IMR-90 (cell line): ENCODE measurements around the gene SUPT3H. TPM values are rescaled to one million over a fixed set of nuclear protein-coding genes. Genes with fewer than 3 reads are reported as not detected.
A peak's percentile ranks its signal among the peaks of the same experiment; 100 is the strongest.

Experiments used
- ATAC-seq: fragments of 200-7000 bp; cut with Tn5 transposase; 2 replicates; pipeline ENCODE4 v1.9.1; 2020; ENCODE audit warnings: low read depth, mild to moderate bottlenecking, moderate library complexity
- BruUV-seq: library from RNA; stranded (reverse); fragments of 400-500 nt; replicated peaks from 2 replicates; lab custom pipeline; 2021; lab: Mats Ljungman, UMichigan
- CTCF ChIA-PET: fragments of 300-600 bp; formaldehyde crosslinking; extraction: SDS; loops from one replicate; lab custom pipeline; 2021; ENCODE audit warnings: antibody characterized with exemption; lab: Yijun Ruan, JAX
- POLR2A ChIA-PET: fragments of 300-600 bp; sonication (Branson Sonifier 250); formaldehyde crosslinking; loops from one replicate; lab custom pipeline; 2022; ENCODE audit warnings: antibody characterized with exemption; ENCODE audit not compliant: unreplicated experiment; lab: Charles Lee
- DNase-seq: peaks from one replicate; pipeline ENCODE4 v3.0.0; 2013
- H2AFZ ChIP-seq: replicated peaks from 2 replicates; pipeline ENCODE3; 2013; ENCODE audit warnings: low read length, mild to moderate bottlenecking; ENCODE audit not compliant: poor library complexity
- H2AK5ac ChIP-seq: 2 replicates; pipeline ENCODE4 v1.6.1; 2013; ENCODE audit warnings: low read depth, low read length, inconsistent platforms
- H2AK9ac ChIP-seq: replicated peaks from 2 replicates; pipeline ENCODE3; 2013; ENCODE audit warnings: mild to moderate bottlenecking, low read depth, low read length, moderate library complexity; ENCODE audit not compliant: poor library complexity
- H2BK120ac ChIP-seq: 2 replicates; pipeline ENCODE4 v1.6.1; 2013; ENCODE audit warnings: low read depth, low read length, inconsistent platforms
- H2BK15ac ChIP-seq: 3 replicates; pipeline ENCODE4 v1.6.1; 2013; ENCODE audit warnings: low read depth, low read length, inconsistent platforms
- H2BK20ac ChIP-seq: 2 replicates; pipeline ENCODE4 v1.6.1; 2013; ENCODE audit warnings: low read depth, mild to moderate bottlenecking, inconsistent platforms, low read length, moderate library complexity
- H2BK5ac ChIP-seq: 2 replicates; pipeline ENCODE4 v1.6.1; 2013; ENCODE audit warnings: mild to moderate bottlenecking, low read depth, low read length, inconsistent platforms; ENCODE audit not compliant: poor library complexity, severe bottlenecking
- H3K14ac ChIP-seq: replicated peaks from 2 replicates; pipeline ENCODE4 v1.6.1; 2013; ENCODE audit warnings: low read depth, low read length, inconsistent platforms
- H3K18ac ChIP-seq: 2 replicates; pipeline ENCODE4 v1.6.1; 2013; ENCODE audit warnings: low read depth, low read length, control low read depth
- H3K23ac ChIP-seq: 2 replicates; pipeline ENCODE4 v1.6.1; 2013; ENCODE audit warnings: low read depth, low read length, inconsistent platforms
- H3K27ac ChIP-seq: 2 replicates; pipeline ENCODE4 v1.5.1; 2013; ENCODE audit warnings: mild to moderate bottlenecking, control low read depth, low read length; ENCODE audit not compliant: insufficient read depth
- H3K27me3 ChIP-seq: 2 replicates; pipeline ENCODE4 v1.6.1; 2013; ENCODE audit warnings: low read length; ENCODE audit not compliant: control insufficient read depth, insufficient read depth
- H3K36me3 ChIP-seq: 2 replicates; pipeline ENCODE4 v1.6.1; 2013; ENCODE audit warnings: low read length, mixed read lengths; ENCODE audit not compliant: control insufficient read depth, insufficient read depth
- H3K4ac ChIP-seq: 2 replicates; pipeline ENCODE4 v1.6.1; 2013; ENCODE audit warnings: low read depth, low read length, inconsistent platforms
- H3K4me1 ChIP-seq: 2 replicates; pipeline ENCODE4 v1.6.1; 2013; ENCODE audit warnings: low read length, mixed read lengths; ENCODE audit not compliant: control insufficient read depth, insufficient read depth
- H3K4me2 ChIP-seq: 2 replicates; pipeline ENCODE4 v1.6.1; 2013; ENCODE audit warnings: low read depth, mild to moderate bottlenecking, control low read depth, low read length, moderate library complexity
- H3K4me3 ChIP-seq: 2 replicates; pipeline ENCODE4 v1.5.1; 2013; ENCODE audit warnings: low read depth, mild to moderate bottlenecking, control low read depth, low read length, moderate library complexity; ENCODE audit not compliant: insufficient read depth
- H3K56ac ChIP-seq: 2 replicates; pipeline ENCODE4 v1.6.1; 2013; ENCODE audit warnings: low read length, inconsistent platforms; ENCODE audit not compliant: insufficient read depth; ENCODE audit errors: extremely low read depth
- H3K79me1 ChIP-seq, 2 experiments: 2 replicates each; pipeline ENCODE4 v1.6.1; 2013; ENCODE audit warnings: low read length in 2 of 2, inconsistent platforms in 1 of 2, low read depth in 1 of 2
- H3K9ac ChIP-seq: 2 replicates; pipeline ENCODE4 v1.6.1; 2013; ENCODE audit warnings: low read depth, low read length, control low read depth
- H3K9me1 ChIP-seq: 2 replicates; pipeline ENCODE4 v1.6.1; 2013; ENCODE audit warnings: low read length, inconsistent platforms; ENCODE audit not compliant: insufficient read depth
- H3K9me3 ChIP-seq: 2 replicates; pipeline ENCODE4 v1.6.1; 2013; ENCODE audit warnings: low read length; ENCODE audit not compliant: control insufficient read depth, insufficient read depth
- H4K20me1 ChIP-seq: 2 replicates; pipeline ENCODE4 v1.6.1; 2013; ENCODE audit warnings: low read length, inconsistent platforms; ENCODE audit not compliant: insufficient read depth
- H4K5ac ChIP-seq: 2 replicates; pipeline ENCODE4 v1.6.1; 2013; ENCODE audit warnings: mild to moderate bottlenecking, low read depth, low read length, control low read depth
- H4K8ac ChIP-seq, 2 experiments: 2 replicates each; pipeline ENCODE4 v1.6.1; 2013; ENCODE audit warnings: low read depth in 2 of 2, low read length in 2 of 2, control low read depth in 1 of 2, inconsistent platforms in 1 of 2
- H4K91ac ChIP-seq: 2 replicates; pipeline ENCODE4 v1.6.1; 2013; ENCODE audit warnings: low read depth, low read length, inconsistent platforms; ENCODE audit not compliant: insufficient read depth
- CHD1 ChIP-seq: IDR thresholded peaks from 2 replicates; pipeline ENCODE4 v1.6.1; 2012; ENCODE audit warnings: low read depth, low read length, improper control_type of control experiment
- ELK1 ChIP-seq: fragments of 150-350 bp; IDR thresholded peaks from 2 replicates; pipeline ENCODE4 v1.6.1; 2016; ENCODE audit warnings: low read depth, mild to moderate bottlenecking, low read length, moderate library complexity, borderline replicate concordance
- MAFK ChIP-seq: IDR thresholded peaks from 2 replicates; pipeline ENCODE4 v1.6.1; 2012; ENCODE audit warnings: low read depth, low read length, improper control_type of control experiment
- MXI1 ChIP-seq: IDR thresholded peaks from 2 replicates; pipeline ENCODE4 v1.6.1; 2012; ENCODE audit warnings: low read depth, mild to moderate bottlenecking, low read length, moderate library complexity, borderline replicate concordance
- RAD21 ChIP-seq: IDR thresholded peaks from 2 replicates; pipeline ENCODE4 v1.6.1; 2012; ENCODE audit warnings: low read length, improper control_type of control experiment
- WGBS, 2 experiments: methylation state at CpG; one replicate each; pipeline versions ENCODE4 v1.1.5 to v1.1.7; 2013; ENCODE audit warnings: missing lambda C conversion rate in 2 of 2; ENCODE audit not compliant: insufficient read length in 1 of 2; ENCODE audit errors: extremely low coverage in 2 of 2; 5-methylcytosine and 5-hydroxymethylcytosine counted together
- dilution Hi-C: fragments of 300-500 bp; cut with HindIII; formaldehyde crosslinking; loops from one replicate; pipeline ENCODE4 v1.14.3; 2018; ENCODE audit warnings: low sequenced_read_pairs; ENCODE audit not compliant: unreplicated experiment
- in situ Hi-C: fragments of 300-500 bp; cut with MboI; formaldehyde crosslinking; loops from 3 replicates; pipeline ENCODE4 v1.14.3; 2019; ENCODE audit warnings: low sequenced_read_pairs, inconsistent platforms, mixed read lengths
- intact Hi-C: fragments of 100-400 bp; cut with micrococcal nuclease; formaldehyde crosslinking; loops from 2 replicates; pipeline ENCODE4 v1.10.0; 2022
- polyA plus RNA-seq, 3 experiments: library from polyadenylated mRNA; depleted of rRNA; stranded (reverse); fragments of >200 nt; gene quantifications; 2 replicates each; pipeline ENCODE4 v1.2.3, GENCODE V29; 2012; ENCODE audit warnings: low replicate concordance in 1 of 3
- total RNA-seq: library from RNA; depleted of rRNA; stranded (reverse); fragments of >200 nt; gene quantifications from 2 replicates; pipeline ENCODE4 v1.2.3, GENCODE V29; 2012
- TF ChIP-seq, protein P1 (sequence below): conservative IDR thresholded peaks from 2 replicates; pipeline ENCODE4 v1.5.1; 2012; ENCODE audit warnings: mild to moderate bottlenecking, low read depth, low read length, improper control_type of control experiment

SUPT3H gene
- total and polyA plus RNA-seq, 2 of the 4 experiments (the other 2 are of a cell fraction), result 4.5 to 5.0 TPM

DNA sequence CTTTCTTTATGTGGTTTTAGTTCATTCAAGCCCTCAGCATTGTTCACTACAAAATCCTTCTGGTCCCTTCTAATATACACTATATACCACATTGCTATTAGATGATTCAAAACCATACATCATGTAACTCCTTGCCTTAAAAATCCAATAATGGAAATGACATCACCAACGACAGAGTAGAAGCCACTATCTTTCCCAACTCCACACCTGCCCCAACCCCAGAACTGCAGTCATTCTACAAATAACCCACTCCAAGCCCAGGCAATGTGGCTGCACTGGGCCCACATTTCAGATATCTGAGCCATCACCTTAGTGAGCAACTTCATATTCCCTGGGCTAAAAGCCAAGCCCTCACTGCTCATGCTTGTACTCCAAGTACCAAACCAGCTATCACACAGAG, 72.2 kb downstream of the SUPT3H start:
- H4K91ac ChIP-seq, result no peak overlapping the region
- H4K8ac ChIP-seq, result no peak overlapping the region
- in situ Hi-C loops (no loop called here), dilution Hi-C loops (no loop called here), intact Hi-C loops (no loop called here)
- H2BK15ac ChIP-seq, result no peak overlapping the region
- peaks cover 0 to 4% of the 10 kb centered on the region in 2 experiments; a peak in 1 of 4 replicates for H3K79me1 ChIP-seq
- H2AK5ac ChIP-seq, result no peak overlapping the region
- 67% methylated on average over 1 of the region's 1 CpG; no CpG with 5 or more reads in 1 of the 2 experiments for WGBS, 2 experiments
- no peaks in the 10 kb centered on the region for H3K4me1 ChIP-seq
- no peak overlapping the region for H3K4me2 ChIP-seq
- H3K36me3 ChIP-seq, result no peaks in the 10 kb centered on the region
- no peak overlapping the region for H3K14ac ChIP-seq
- H2AFZ ChIP-seq, result peak overlapping the region; percentile 32
- POLR2A ChIA-PET, result no interaction called here
- no peak overlapping the region for H2BK120ac ChIP-seq
- H3K27ac ChIP-seq, result no peak overlapping the region
- H3K9ac ChIP-seq, result no peak overlapping the region
- no TSS peak for BruUV-seq
- ATAC-seq (no peak), DNase-seq (peak; percentile 62)
- H2AK9ac ChIP-seq, result no peak overlapping the region
- H3K56ac ChIP-seq, result no peak overlapping the region
- no peak overlapping the region for H2BK5ac ChIP-seq
- no peak overlapping the region for H4K5ac ChIP-seq
- no peak overlapping the region for H3K23ac ChIP-seq
- no peak overlapping the region for H3K4me3 ChIP-seq
- CTCF ChIA-PET, result no interaction called here
- no peak overlapping the region for H3K18ac ChIP-seq
- TF ChIP-seq RAD21 (no peak), MAFK (no peak), MXI1 (no peak), ELK1 (no peak), CHD1 (no peak)
- TF ChIP-seq, protein P1, sequence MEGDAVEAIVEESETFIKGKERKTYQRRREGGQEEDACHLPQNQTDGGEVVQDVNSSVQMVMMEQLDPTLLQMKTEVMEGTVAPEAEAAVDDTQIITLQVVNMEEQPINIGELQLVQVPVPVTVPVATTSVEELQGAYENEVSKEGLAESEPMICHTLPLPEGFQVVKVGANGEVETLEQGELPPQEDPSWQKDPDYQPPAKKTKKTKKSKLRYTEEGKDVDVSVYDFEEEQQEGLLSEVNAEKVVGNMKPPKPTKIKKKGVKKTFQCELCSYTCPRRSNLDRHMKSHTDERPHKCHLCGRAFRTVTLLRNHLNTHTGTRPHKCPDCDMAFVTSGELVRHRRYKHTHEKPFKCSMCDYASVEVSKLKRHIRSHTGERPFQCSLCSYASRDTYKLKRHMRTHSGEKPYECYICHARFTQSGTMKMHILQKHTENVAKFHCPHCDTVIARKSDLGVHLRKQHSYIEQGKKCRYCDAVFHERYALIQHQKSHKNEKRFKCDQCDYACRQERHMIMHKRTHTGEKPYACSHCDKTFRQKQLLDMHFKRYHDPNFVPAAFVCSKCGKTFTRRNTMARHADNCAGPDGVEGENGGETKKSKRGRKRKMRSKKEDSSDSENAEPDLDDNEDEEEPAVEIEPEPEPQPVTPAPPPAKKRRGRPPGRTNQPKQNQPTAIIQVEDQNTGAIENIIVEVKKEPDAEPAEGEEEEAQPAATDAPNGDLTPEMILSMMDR, result no peak
- no peak overlapping the region for H3K4ac ChIP-seq
- H3K9me1 ChIP-seq, result no peaks in the 10 kb centered on the region
- H3K9me3 ChIP-seq, result peaks cover 3% of the 10 kb centered on the region; the same call in 1 of the 2 replicates
- H3K27me3 ChIP-seq, result no peaks in the 10 kb centered on the region
- no peak overlapping the region for H2BK20ac ChIP-seq
- no peaks in the 10 kb centered on the region for H4K20me1 ChIP-seq
